GM12878 (cell line): ENCODE data around the gene CFAP58. TPM values are rescaled to one million over a fixed set of nuclear protein-coding genes. Genes with fewer than 3 reads are reported as not detected.

Experiments used
- ATAC-seq: fragments of 200-7000 bp; cut with Tn5 transposase; 3 replicates; pipeline ENCODE4 v1.9.1; 2020; ENCODE audit warnings: mild to moderate bottlenecking, moderate library complexity
- BruUV-seq: library from RNA; stranded (reverse); fragments of 400-500 nt; replicated peaks from 2 replicates; lab custom pipeline; 2021; lab: Mats Ljungman, UMichigan
- CTCF ChIA-PET: fragments of 300-600 bp; sonication (Branson Sonifier 250); formaldehyde crosslinking; extraction: SDS; loops from one replicate; lab custom pipeline; 2021; ENCODE audit warnings: inconsistent platforms; lab: Yijun Ruan, JAX
- POLR2A ChIA-PET: fragments of 350-600 bp; formaldehyde crosslinking; extraction: SDS; loops from one replicate; lab custom pipeline; 2021; ENCODE audit warnings: inconsistent platforms; lab: Charles Lee
- RAD21 ChIA-PET: fragments of 300-600 bp; sonication (Branson Sonifier 250); formaldehyde crosslinking; loops from one replicate; lab custom pipeline; 2023; ENCODE audit warnings: antibody characterized with exemption; ENCODE audit not compliant: unreplicated experiment; lab: Charles Lee
- SMC1A ChIA-PET: fragments of 300-600 bp; sonication (Branson Sonifier 250); formaldehyde crosslinking; loops from one replicate; lab custom pipeline; 2023; ENCODE audit not compliant: unreplicated experiment, uncharacterized antibody; lab: Charles Lee
- DNase-seq: peaks from one replicate; pipeline ENCODE4 v3.0.0-alpha.2; 2011; ENCODE audit warnings: low read depth, low spot score
- FAIRE-seq: peaks from 3 replicates; lab custom pipeline; 2011; peaks lifted over from hg19 to GRCh38; lab: Jason Lieb, UNC
- H2AFZ ChIP-seq: 2 replicates; pipeline ENCODE4 v1.6.0; 2011; ENCODE audit warnings: low read depth, low read length, control low read depth; ENCODE audit not compliant: control insufficient read depth
- H3K27ac ChIP-seq: 2 replicates; pipeline ENCODE4 v1.5.1; 2011; ENCODE audit warnings: control low read depth; ENCODE audit not compliant: control insufficient read depth, insufficient read depth
- H3K27me3 ChIP-seq, 2 experiments: replicated peaks in 1 of 2; 2 replicates each; pipeline versions ENCODE4 v1.6.0 to v1.6.1; 2011; ENCODE audit warnings: low read length in 1 of 2; ENCODE audit not compliant: control insufficient read depth in 2 of 2, insufficient read depth in 2 of 2
- H3K36me3 ChIP-seq, 2 experiments: 2 replicates each; pipeline ENCODE4 v1.5.1; 2011; ENCODE audit warnings: low read length in 1 of 2; ENCODE audit not compliant: control insufficient read depth in 2 of 2, insufficient read depth in 2 of 2
- H3K4me1 ChIP-seq: 2 replicates; pipeline ENCODE4 v1.6.1; 2011; ENCODE audit warnings: mild to moderate bottlenecking, low read length, moderate library complexity, mixed read lengths; ENCODE audit not compliant: control insufficient read depth, insufficient read depth
- H3K4me2 ChIP-seq: 2 replicates; pipeline ENCODE4 v1.6.0; 2011; ENCODE audit warnings: control low read depth; ENCODE audit not compliant: control insufficient read depth, insufficient read depth
- H3K4me3 ChIP-seq: fragments of 200-600 bp; sonication (generic); 2 replicates; pipeline ENCODE4 v1.5.1; 2016
- H3K79me2 ChIP-seq: 2 replicates; pipeline ENCODE4 v1.6.0; 2011; ENCODE audit warnings: low read length; ENCODE audit not compliant: control insufficient read depth, insufficient read depth
- H3K9ac ChIP-seq: 2 replicates; pipeline ENCODE4 v1.8.0; 2011; ENCODE audit warnings: low read length, control low read depth, mixed read lengths; ENCODE audit not compliant: control insufficient read depth, insufficient read depth
- H3K9me3 ChIP-seq: replicated peaks from 3 replicates; pipeline ENCODE4 v1.5.1; 2011; ENCODE audit warnings: mild to moderate bottlenecking, low read length; ENCODE audit not compliant: control insufficient read depth, insufficient read depth
- H4K20me1 ChIP-seq: 2 replicates; pipeline ENCODE4 v1.6.0; 2011; ENCODE audit not compliant: control insufficient read depth, insufficient read depth
- BRCA1 ChIP-seq: IDR thresholded peaks from 2 replicates; pipeline ENCODE4 v1.6.1; 2011; ENCODE audit warnings: low read depth, low read length, improper control_type of control experiment
- EZH2 ChIP-seq: IDR thresholded peaks from 2 replicates; pipeline ENCODE4 v1.6.1; 2012; ENCODE audit warnings: low read depth, mild to moderate bottlenecking, control low read depth, inconsistent platforms, low read length, borderline replicate concordance; ENCODE audit not compliant: control insufficient read depth
- NBN ChIP-seq: fragments of 450-650 bp; IDR thresholded peaks from 2 replicates; pipeline ENCODE4 v1.6.1; 2016
- SMC3 ChIP-seq: IDR thresholded peaks from 2 replicates; pipeline ENCODE4 v1.6.1; 2011; ENCODE audit warnings: low read length, improper control_type of control experiment, borderline replicate concordance
- TCF7 ChIP-seq: IDR thresholded peaks from 2 replicates; pipeline ENCODE4 v1.6.1; 2014; ENCODE audit warnings: antibody characterized with exemption, borderline replicate concordance
- WGBS: methylation state at CpG from one replicate; pipeline ENCODE4 v1.1.6; 2016; ENCODE audit warnings: low lambda C conversion rate; ENCODE audit not compliant: insufficient replicate concordance, insufficient coverage; ENCODE audit errors: missing lambda C conversion rate; 5-methylcytosine and 5-hydroxymethylcytosine counted together
- in situ Hi-C: fragments of 300-500 bp; cut with MboI; formaldehyde crosslinking; loops from 9 replicates; pipeline ENCODE4 v1.14.3; 2018; ENCODE audit warnings: mixed read lengths
- intact Hi-C: fragments of 100-400 bp; cut with micrococcal nuclease; formaldehyde crosslinking; loops from one replicate; pipeline ENCODE4 v1.14.2; 2022; ENCODE audit not compliant: unreplicated experiment
- polyA plus RNA-seq, 11 experiments: library from polyadenylated mRNA; depleted of rRNA in 4 of 11; unstranded in 6 of 11; stranded (reverse) in 5 of 11; fragments of >200 nt; fragmentation: Nextera tagmentation in 4 of 11; fragmentation: Illumina TruSeq in 1 of 11; extraction: Ambion mirVana in 4 of 11; extraction: Trizol in 1 of 11; gene quantifications; 1 replicate in 1 of 11; 2 replicates in 10 of 11; pipeline versions ENCODE4 v1.2.1 to v1.2.3, GENCODE V29; 2011 to 2016; ENCODE audit warnings: inconsistent platforms in 2 of 11, missing spikeins in 2 of 11, low read depth in 1 of 11
- total RNA-seq, 4 experiments: library from RNA; depleted of rRNA in 3 of 4; stranded (reverse); fragments of >200 nt in 3 of 4; fragmentation: Illumina TruSeq in 1 of 4; extraction: Trizol in 1 of 4; gene quantifications; 2 replicates each; pipeline versions ENCODE4 v1.2.1 to v1.2.3, GENCODE V29; 2013 to 2021
- TF ChIP-seq, protein P1 (sequence below): fragments of 450-650 bp; IDR thresholded peaks from 2 replicates; pipeline ENCODE4 v1.6.1; 2017; ENCODE audit warnings: mild to moderate bottlenecking, moderate library complexity
- TF ChIP-seq, protein P2 (sequence below), 3 experiments: IDR thresholded peaks in 2 of 3; conservative IDR thresholded peaks in 1 of 3; 2 replicates each; pipeline ENCODE4 v1.5.1; 2011; ENCODE audit warnings: low read depth in 3 of 3, low read length in 3 of 3, mild to moderate bottlenecking in 3 of 3, control low read depth in 2 of 3, moderate library complexity in 2 of 3, inconsistent platforms in 1 of 3, mixed read lengths in 1 of 3; ENCODE audit not compliant: control insufficient read depth in 2 of 3, insufficient read depth in 1 of 3; ENCODE audit errors: extremely low read depth in 1 of 3
- TF ChIP-seq, protein P3 (sequence below): IDR thresholded peaks from 2 replicates; pipeline ENCODE4 v1.6.1; 2012; ENCODE audit warnings: improper control_type of control experiment, low read depth, low read length; ENCODE audit not compliant: insufficient replicate concordance
- TF ChIP-seq, protein P4 (sequence below): fragments of 450-650 bp; conservative IDR thresholded peaks from 2 replicates; pipeline ENCODE4 v1.6.1; 2017; ENCODE audit warnings: mild to moderate bottlenecking, moderate library complexity

CFAP58 gene
- total and polyA plus RNA-seq, 10 of the 15 experiments (the other 5 are each of a cell fraction or from before 2014, with no cell fraction given), result 0.03 to 0.35 (median 0.21) TPM

DNA sequence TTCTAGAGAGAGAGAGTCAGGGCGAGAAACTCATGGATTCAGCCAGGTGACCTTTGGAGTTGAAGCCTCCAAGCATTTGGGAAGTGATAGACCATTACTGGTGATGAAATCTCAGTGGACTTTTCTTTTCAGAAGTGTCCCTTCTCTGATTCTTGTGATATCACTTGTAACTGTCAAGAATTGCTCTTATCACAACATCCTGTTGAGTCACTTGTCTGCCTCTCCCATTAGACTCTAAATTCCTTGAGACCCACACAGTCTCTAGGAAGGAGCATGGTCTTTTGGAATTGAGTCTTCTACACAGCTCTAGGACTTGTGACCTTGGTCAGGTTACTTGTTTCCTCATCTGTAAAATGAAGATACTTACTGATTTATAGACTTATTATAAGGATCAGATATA, 81.0 kb downstream of the CFAP58 start (continued):
- TF ChIP-seq, protein P1, sequence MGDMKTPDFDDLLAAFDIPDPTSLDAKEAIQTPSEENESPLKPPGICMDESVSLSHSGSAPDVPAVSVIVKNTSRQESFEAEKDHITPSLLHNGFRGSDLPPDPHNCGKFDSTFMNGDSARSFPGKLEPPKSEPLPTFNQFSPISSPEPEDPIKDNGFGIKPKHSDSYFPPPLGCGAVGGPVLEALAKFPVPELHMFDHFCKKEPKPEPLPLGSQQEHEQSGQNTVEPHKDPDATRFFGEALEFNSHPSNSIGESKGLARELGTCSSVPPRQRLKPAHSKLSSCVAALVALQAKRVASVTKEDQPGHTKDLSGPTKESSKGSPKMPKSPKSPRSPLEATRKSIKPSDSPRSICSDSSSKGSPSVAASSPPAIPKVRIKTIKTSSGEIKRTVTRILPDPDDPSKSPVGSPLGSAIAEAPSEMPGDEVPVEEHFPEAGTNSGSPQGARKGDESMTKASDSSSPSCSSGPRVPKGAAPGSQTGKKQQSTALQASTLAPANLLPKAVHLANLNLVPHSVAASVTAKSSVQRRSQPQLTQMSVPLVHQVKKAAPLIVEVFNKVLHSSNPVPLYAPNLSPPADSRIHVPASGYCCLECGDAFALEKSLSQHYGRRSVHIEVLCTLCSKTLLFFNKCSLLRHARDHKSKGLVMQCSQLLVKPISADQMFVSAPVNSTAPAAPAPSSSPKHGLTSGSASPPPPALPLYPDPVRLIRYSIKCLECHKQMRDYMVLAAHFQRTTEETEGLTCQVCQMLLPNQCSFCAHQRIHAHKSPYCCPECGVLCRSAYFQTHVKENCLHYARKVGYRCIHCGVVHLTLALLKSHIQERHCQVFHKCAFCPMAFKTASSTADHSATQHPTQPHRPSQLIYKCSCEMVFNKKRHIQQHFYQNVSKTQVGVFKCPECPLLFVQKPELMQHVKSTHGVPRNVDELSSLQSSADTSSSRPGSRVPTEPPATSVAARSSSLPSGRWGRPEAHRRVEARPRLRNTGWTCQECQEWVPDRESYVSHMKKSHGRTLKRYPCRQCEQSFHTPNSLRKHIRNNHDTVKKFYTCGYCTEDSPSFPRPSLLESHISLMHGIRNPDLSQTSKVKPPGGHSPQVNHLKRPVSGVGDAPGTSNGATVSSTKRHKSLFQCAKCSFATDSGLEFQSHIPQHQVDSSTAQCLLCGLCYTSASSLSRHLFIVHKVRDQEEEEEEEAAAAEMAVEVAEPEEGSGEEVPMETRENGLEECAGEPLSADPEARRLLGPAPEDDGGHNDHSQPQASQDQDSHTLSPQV, result no peak
- no peak for TF ChIP-seq NBN
- no peak for TF ChIP-seq TCF7
- TF ChIP-seq BRCA1, result no peak
- TF ChIP-seq, protein P2, sequence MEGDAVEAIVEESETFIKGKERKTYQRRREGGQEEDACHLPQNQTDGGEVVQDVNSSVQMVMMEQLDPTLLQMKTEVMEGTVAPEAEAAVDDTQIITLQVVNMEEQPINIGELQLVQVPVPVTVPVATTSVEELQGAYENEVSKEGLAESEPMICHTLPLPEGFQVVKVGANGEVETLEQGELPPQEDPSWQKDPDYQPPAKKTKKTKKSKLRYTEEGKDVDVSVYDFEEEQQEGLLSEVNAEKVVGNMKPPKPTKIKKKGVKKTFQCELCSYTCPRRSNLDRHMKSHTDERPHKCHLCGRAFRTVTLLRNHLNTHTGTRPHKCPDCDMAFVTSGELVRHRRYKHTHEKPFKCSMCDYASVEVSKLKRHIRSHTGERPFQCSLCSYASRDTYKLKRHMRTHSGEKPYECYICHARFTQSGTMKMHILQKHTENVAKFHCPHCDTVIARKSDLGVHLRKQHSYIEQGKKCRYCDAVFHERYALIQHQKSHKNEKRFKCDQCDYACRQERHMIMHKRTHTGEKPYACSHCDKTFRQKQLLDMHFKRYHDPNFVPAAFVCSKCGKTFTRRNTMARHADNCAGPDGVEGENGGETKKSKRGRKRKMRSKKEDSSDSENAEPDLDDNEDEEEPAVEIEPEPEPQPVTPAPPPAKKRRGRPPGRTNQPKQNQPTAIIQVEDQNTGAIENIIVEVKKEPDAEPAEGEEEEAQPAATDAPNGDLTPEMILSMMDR (IDR thresholded peaks at IDR 0.05 in 2 of 3, conservative IDR thresholded peaks at IDR 0.05 in 1 of 3; ENCODE audit: control insufficient read depth in 2 of 3, extremely low read depth in 1 of 3, insufficient read depth in 1 of 3, low read depth in 3 of 3, low read length in 3 of 3), result no peak

DNA sequence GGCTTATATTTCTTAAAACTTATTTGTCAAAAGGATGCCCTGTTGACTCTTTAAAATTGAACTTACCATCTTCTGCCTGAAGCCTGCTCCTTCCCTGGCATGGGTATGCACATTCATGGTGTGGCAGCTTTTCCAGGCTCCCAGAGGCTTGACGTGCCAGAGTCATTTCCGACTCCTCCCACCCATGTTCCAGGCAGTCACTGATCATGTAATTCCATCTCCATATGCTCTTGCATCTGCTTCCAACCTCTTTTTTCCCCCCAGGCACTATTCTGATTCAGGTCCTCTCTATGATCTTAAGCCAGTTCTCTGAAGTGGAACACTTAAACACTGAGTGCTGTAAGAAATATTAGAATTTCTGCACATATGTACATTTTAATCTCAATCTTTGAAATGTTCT, 82.2 kb downstream of the CFAP58 start:
- H3K9ac ChIP-seq, result no peak overlapping the region
- intact Hi-C loops, result no loop called here
- DNase-seq (no peak), FAIRE-seq (no peak), ATAC-seq (no peak)
- no peaks in the 10 kb centered on the region for H3K27me3 ChIP-seq
- no peak overlapping the region for H2AFZ ChIP-seq
- H3K79me2 ChIP-seq, result no peaks in the 10 kb centered on the region
- RAD21 ChIA-PET, result no interaction called here
- WGBS, result 21% methylated on average over 2 of the region's 2 CpGs
- H3K4me2 ChIP-seq, result no peak overlapping the region
- no peaks in the 10 kb centered on the region for H3K9me3 ChIP-seq
- no peak overlapping the region for H3K27ac ChIP-seq
- no peaks in the 10 kb centered on the region for H3K36me3 ChIP-seq
- in situ Hi-C loops, result no loop called here
- no TSS peak for BruUV-seq
- CTCF ChIA-PET, result no interaction called here
- POLR2A ChIA-PET, result no interaction called here
- H4K20me1 ChIP-seq, result no peaks in the 10 kb centered on the region
- SMC1A ChIA-PET, result no interaction called here
- no peaks in the 10 kb centered on the region for H3K4me1 ChIP-seq
- H3K4me3 ChIP-seq, result no peak overlapping the region
- TF ChIP-seq SMC3, result no peak
- TF ChIP-seq, protein P3, sequence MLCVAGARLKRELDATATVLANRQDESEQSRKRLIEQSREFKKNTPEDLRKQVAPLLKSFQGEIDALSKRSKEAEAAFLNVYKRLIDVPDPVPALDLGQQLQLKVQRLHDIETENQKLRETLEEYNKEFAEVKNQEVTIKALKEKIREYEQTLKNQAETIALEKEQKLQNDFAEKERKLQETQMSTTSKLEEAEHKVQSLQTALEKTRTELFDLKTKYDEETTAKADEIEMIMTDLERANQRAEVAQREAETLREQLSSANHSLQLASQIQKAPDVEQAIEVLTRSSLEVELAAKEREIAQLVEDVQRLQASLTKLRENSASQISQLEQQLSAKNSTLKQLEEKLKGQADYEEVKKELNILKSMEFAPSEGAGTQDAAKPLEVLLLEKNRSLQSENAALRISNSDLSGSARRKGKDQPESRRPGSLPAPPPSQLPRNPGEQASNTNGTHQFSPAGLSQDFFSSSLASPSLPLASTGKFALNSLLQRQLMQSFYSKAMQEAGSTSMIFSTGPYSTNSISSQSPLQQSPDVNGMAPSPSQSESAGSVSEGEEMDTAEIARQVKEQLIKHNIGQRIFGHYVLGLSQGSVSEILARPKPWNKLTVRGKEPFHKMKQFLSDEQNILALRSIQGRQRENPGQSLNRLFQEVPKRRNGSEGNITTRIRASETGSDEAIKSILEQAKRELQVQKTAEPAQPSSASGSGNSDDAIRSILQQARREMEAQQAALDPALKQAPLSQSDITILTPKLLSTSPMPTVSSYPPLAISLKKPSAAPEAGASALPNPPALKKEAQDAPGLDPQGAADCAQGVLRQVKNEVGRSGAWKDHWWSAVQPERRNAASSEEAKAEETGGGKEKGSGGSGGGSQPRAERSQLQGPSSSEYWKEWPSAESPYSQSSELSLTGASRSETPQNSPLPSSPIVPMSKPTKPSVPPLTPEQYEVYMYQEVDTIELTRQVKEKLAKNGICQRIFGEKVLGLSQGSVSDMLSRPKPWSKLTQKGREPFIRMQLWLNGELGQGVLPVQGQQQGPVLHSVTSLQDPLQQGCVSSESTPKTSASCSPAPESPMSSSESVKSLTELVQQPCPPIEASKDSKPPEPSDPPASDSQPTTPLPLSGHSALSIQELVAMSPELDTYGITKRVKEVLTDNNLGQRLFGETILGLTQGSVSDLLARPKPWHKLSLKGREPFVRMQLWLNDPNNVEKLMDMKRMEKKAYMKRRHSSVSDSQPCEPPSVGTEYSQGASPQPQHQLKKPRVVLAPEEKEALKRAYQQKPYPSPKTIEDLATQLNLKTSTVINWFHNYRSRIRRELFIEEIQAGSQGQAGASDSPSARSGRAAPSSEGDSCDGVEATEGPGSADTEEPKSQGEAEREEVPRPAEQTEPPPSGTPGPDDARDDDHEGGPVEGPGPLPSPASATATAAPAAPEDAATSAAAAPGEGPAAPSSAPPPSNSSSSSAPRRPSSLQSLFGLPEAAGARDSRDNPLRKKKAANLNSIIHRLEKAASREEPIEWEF, result no peak
- no peak for TF ChIP-seq EZH2
- TF ChIP-seq, protein P4, sequence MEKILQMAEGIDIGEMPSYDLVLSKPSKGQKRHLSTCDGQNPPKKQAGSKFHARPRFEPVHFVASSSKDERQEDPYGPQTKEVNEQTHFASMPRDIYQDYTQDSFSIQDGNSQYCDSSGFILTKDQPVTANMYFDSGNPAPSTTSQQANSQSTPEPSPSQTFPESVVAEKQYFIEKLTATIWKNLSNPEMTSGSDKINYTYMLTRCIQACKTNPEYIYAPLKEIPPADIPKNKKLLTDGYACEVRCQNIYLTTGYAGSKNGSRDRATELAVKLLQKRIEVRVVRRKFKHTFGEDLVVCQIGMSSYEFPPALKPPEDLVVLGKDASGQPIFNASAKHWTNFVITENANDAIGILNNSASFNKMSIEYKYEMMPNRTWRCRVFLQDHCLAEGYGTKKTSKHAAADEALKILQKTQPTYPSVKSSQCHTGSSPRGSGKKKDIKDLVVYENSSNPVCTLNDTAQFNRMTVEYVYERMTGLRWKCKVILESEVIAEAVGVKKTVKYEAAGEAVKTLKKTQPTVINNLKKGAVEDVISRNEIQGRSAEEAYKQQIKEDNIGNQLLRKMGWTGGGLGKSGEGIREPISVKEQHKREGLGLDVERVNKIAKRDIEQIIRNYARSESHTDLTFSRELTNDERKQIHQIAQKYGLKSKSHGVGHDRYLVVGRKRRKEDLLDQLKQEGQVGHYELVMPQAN, result no peak
